ENCODE data around the gene ANGPTL4. TPM values are rescaled to one million over a fixed set of nuclear protein-coding genes. Genes with fewer than 3 reads are reported as not detected.

ANGPTL4 gene
- total RNA-seq, 2 experiments from 2014 or later: not detected

GRCh38 chr19:8393192-8393870, 29.4 kb downstream of the ANGPTL4 start:
- Mint-ChIP-seq H3K4me1 (ENCODE audit: low read depth) (peaks cover 43% of the 10 kb centered on the region), H3K27ac (no peak overlapping the region), H3K4me3 (peak overlapping the region; percentile 61), H3K36me3 (ENCODE audit: low read depth) (peaks cover 23% of the 10 kb centered on the region), H3K9me3 (no peaks in the 10 kb centered on the region), H3K27me3 (no peaks in the 10 kb centered on the region)
- H3K27me3 ChIP-seq (ENCODE audit: control insufficient read depth in 1 of 2, insufficient read depth in 2 of 2, low read length in 2 of 2): no peaks in the 10 kb centered on the region
- DNase-seq (no peak), ATAC-seq (ENCODE audit: poor library complexity) (no peak)
- intact Hi-C loops (cut with DNase I, micrococcal nuclease): loop anchor here in 1 of 2 experiments (5.0 to 10.0 kb wide), 2 partner anchors 439 to 449 kb away; partner anchors contain the start of genes MBD3L1, TIMM44 and ZNF558
- TF ChIP-seq CTCF (IDR thresholded peaks at IDR 0.05): no peak
- peak overlapping the region in 1 of 2 donors; percentile 13 for H3K27ac ChIP-seq (ENCODE audit: low read depth in 1 of 2, low read length in 2 of 2)
- peaks cover 2% of the 10 kb centered on the region for H3K36me3 ChIP-seq (ENCODE audit: insufficient read depth, low read length)
- ChIA-PET POLR2A (interaction anchor here (0.7 to 1.5 kb wide), 2 partner anchors 52 to 72 kb away, joined by 3 to 5 read pairs; partner anchors contain the start of genes HNRNPM, NDUFA7 and RPS28), CTCF (interaction anchor here (0.6 kb wide), 1 partner anchor 87 kb away, joined by 3 read pairs; no protein-coding TSS in a partner anchor)
- peaks cover 48% of the 10 kb centered on the region for H3K4me1 ChIP-seq (ENCODE audit: insufficient read depth, low read length)
- no peaks in the 10 kb centered on the region for H3K9me3 ChIP-seq (ENCODE audit: control insufficient read depth in 1 of 2, insufficient read depth in 1 of 2, low read length in 2 of 2)
- H3K4me3 ChIP-seq (ENCODE audit: low read length): no peak overlapping the region

GRCh38 chr19:8393871-8394250, 29.9 kb downstream of the ANGPTL4 start:
- peak overlapping the region in 1 of 2 donors; percentile 13 for H3K27ac ChIP-seq (ENCODE audit: low read depth in 1 of 2, low read length in 2 of 2)
- ATAC-seq (ENCODE audit: poor library complexity) (no peak), DNase-seq (no peak)
- H3K9me3 ChIP-seq (ENCODE audit: control insufficient read depth in 1 of 2, insufficient read depth in 1 of 2, low read length in 2 of 2): no peaks in the 10 kb centered on the region
- intact Hi-C loops (cut with DNase I, micrococcal nuclease): loop anchor here in 1 of 2 experiments (5.0 to 10.0 kb wide), 2 partner anchors 438 to 449 kb away; partner anchors contain the start of genes MBD3L1, TIMM44 and ZNF558
- CTCF ChIA-PET: no interaction called here
- H3K27me3 ChIP-seq (ENCODE audit: control insufficient read depth in 1 of 2, insufficient read depth in 2 of 2, low read length in 2 of 2): no peaks in the 10 kb centered on the region
- no peak overlapping the region for H3K4me3 ChIP-seq (ENCODE audit: low read length)
- Mint-ChIP-seq H3K36me3 (ENCODE audit: low read depth) (peaks cover 23% of the 10 kb centered on the region), H3K27me3 (no peaks in the 10 kb centered on the region), H3K27ac (no peak overlapping the region), H3K4me3 (no peak overlapping the region), H3K4me1 (ENCODE audit: low read depth) (peaks cover 43% of the 10 kb centered on the region), H3K9me3 (no peaks in the 10 kb centered on the region)
- H3K36me3 ChIP-seq (ENCODE audit: insufficient read depth, low read length): peaks cover 4% of the 10 kb centered on the region
- no peak for TF ChIP-seq CTCF (IDR thresholded peaks at IDR 0.05)
- H3K4me1 ChIP-seq (ENCODE audit: insufficient read depth, low read length): peaks cover 48% of the 10 kb centered on the region
- POLR2A ChIA-PET: interaction anchor here (0.7 kb wide), 1 partner anchor 72 kb away, joined by 3 read pairs; the partner anchor contains the start of genes NDUFA7 and RPS28

- H3K27me3 ChIP-seq (ENCODE audit: control insufficient read depth in 1 of 2, insufficient read depth in 2 of 2, low read length in 2 of 2): no peaks in the 10 kb centered on the region
- Mint-ChIP-seq H3K9me3 (no peaks in the 10 kb centered on the region), H3K4me1 (ENCODE audit: low read depth) (peaks cover 37% of the 10 kb centered on the region), H3K27me3 (no peaks in the 10 kb centered on the region), H3K27ac (no peak overlapping the region), H3K36me3 (ENCODE audit: low read depth) (peaks cover 39% of the 10 kb centered on the region), H3K4me3 (no peak overlapping the region)
- POLR2A ChIA-PET: no interaction called here
- CTCF ChIA-PET: no interaction called here
- no peaks in the 10 kb centered on the region for H3K9me3 ChIP-seq (ENCODE audit: control insufficient read depth in 1 of 2, insufficient read depth in 1 of 2, low read length in 2 of 2)
- ATAC-seq (ENCODE audit: poor library complexity) (no peak), DNase-seq (no peak)
- no peak for TF ChIP-seq CTCF (IDR thresholded peaks at IDR 0.05)
- peaks cover 41% of the 10 kb centered on the region for H3K4me1 ChIP-seq (ENCODE audit: insufficient read depth, low read length)
- H3K36me3 ChIP-seq (ENCODE audit: insufficient read depth, low read length): peaks cover 15% of the 10 kb centered on the region
- intact Hi-C loops (cut with DNase I, micrococcal nuclease): loop anchor here (1.0 to 10.0 kb wide), 2 partner anchors 41 to 451 kb away; partner anchors contain the start of gene TIMM44 (in 1 of the 2)
- no peak overlapping the region for H3K4me3 ChIP-seq (ENCODE audit: low read length)
- no peak overlapping the region for H3K27ac ChIP-seq (ENCODE audit: low read depth in 1 of 2, low read length in 2 of 2)
Observed at GRCh38 chr19:8395621-8396082, 31.7 kb downstream of the ANGPTL4 start.
